Pulmonary artery endothelial cell (primary cell): ENCODE data around the gene SMCHD1. TPM values are rescaled to one million over a fixed set of nuclear protein-coding genes. Genes with fewer than 3 reads are reported as not detected.
A peak's percentile ranks its signal among the peaks of the same experiment; 100 is the strongest.
"Not testable (repeated sequence)": the region's sequence is repeated elsewhere in the genome, so short reads cannot be mapped to it uniquely, and the experiment has no call there.

Source experiments
- DNase-seq: peaks from one replicate; pipeline ENCODE4 v3.0.0-alpha.2; 2011; ENCODE audit warnings: low read depth, low spot score
- total RNA-seq: library from RNA; depleted of rRNA; stranded (reverse); fragments of >200 nt; gene quantifications from 2 replicates; pipeline ENCODE4 v1.2.3, GENCODE V29; 2014

The SMCHD1 gene
- total RNA-seq, 1 donor from 2014 or later, result 58.1 TPM

DNA sequence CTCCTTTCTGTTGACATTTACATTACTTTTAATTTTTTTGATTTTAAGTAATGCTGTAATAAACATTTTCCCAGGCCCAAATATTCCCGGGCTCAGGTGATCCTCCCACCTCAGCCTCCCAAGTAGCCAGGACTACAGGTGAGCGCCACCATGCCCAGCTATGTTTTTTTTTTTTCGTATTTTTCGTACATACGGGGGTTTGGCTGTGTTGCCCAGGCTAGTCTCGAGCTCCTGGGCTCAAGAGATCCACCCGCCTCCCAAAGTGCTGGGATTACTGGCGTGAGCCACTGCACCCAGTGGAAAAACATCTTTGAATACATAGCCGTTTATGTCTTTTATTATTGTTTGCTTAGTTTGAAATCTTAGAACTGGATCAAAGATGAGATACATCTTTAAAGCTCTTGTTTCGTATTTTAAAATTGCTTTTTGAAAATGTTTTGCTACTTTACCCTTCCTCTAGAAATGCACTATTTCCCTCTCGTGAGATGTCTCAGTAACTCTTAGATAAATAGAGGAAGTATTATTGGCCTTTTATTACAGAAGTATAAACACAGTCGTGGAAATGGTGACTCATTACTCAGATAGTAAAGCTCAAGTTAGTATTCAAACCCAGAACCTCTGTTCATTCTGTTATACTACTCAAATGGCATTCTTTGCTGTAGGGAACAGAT lies 2.4 kb downstream of the SMCHD1 start:
- peak; percentile 64 for DNase-seq

DNA sequence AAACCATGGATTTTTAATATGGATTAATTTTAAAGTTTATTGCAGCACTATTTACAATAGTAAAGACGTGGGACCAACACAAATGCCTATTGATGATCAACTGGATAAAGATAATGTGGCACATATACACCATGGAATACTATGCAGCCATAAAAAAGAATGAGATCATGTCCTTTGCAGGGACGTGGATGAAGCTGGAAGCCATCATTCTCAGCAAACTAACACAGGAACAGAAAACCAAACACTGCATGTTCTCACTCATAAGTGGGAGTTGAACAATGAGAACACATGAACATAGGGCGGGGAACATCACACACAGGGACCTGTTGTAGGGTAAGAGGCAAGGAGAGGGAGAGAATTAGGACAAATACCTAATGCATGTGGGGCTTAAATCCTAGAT lies 5.3 kb downstream of the SMCHD1 start:
- not testable (repeated sequence) for DNase-seq

DNA sequence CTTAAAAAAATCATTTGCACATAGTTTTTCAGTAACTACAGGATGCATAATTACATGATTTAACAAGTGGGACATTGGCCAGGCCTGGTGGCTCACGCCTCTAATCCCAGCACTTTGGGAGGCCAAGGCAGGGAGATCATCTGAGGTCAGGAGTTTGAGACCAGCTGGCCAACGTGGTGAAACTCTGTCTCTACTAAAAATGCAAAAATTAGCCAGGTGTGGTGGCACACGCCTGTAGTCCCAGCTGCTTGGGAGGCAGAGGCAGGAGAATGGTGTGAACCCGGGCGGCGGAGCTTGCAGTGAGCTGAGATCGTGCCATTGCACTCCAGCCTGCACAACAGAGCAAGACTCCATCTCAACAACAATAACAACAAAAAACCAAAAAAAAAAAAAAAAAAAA lies 6.8 kb downstream of the SMCHD1 start:
- not testable (repeated sequence) for DNase-seq

DNA sequence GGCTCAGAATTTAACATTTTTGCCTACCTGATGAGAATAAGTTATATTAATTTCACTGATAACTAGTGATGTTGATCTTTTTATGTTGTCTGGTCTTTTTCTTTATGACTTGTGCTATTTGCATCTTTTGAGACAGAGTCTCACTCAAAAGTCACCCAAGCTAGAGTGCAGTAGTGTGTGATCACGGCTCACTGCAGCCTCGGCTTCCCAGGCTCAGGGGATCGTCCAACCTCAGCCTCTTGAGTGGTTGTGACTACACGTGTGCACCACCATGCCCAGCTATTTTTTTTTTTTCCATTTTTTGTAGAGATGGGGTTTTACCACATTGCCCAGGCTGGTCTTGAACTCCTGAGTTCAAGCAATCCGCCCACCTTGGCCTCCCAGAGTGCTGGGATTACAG lies 7.5 kb downstream of the SMCHD1 start:
- no peak for DNase-seq

DNA sequence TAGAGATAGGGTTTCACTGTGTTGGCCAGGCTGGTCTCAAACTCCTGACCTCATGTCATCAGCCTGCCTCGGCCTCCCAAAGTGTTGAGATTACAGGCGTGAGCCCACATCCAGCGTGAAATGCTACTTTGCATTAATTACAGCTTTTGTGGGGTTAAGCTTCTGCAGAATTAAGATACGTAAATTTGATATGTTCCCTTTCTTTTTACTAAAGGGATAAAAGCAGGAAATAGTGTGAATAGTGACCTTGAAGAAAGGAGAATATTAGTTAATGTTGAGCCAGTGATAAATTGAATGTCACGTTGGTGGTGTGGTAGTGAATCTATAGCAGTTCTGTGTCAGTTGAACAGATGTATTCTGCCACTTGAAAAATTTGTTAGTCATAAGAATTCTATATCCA lies 16.9 kb downstream of the SMCHD1 start:
- DNase-seq, result no peak

DNA sequence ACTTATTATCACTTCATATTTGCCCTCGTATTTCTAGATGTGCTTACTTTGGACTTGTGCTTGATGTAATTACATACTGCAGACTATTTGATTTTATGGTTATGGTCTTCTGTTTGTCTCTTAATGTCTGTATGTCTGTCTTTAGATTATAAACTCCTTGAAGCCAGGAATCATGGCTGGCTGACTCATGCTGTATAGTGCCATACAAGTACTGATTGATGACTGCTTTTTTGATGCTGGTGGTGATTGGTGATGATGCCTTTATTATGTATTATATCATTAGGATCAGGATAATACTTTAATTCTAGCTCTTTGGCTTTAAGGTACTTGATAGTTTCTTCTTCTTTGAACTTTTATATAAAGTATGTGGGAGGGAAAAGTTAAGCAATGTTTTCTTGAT lies 17.3 kb downstream of the SMCHD1 start:
- DNase-seq, result no peak

DNA sequence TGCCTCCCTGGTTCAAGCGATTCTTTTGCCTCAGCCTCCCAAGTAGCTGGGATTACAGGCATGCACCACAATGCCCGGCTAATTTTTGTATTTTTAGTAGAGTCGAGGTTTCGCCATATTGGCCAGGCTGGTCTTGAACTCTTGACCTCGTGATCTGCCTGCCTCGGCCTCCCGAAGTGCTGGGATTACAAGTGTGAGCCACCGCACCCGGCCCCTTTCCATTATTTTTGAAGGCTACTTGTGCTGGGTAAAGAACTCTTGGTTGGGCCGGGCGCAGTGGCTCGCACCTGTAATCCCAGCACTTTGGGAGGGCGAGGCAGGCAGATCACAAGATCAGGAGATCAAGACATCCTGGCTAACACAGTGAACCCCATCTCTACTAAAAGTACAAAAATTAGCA lies 23.4 kb downstream of the SMCHD1 start:
- DNase-seq, result not testable (repeated sequence)

DNA sequence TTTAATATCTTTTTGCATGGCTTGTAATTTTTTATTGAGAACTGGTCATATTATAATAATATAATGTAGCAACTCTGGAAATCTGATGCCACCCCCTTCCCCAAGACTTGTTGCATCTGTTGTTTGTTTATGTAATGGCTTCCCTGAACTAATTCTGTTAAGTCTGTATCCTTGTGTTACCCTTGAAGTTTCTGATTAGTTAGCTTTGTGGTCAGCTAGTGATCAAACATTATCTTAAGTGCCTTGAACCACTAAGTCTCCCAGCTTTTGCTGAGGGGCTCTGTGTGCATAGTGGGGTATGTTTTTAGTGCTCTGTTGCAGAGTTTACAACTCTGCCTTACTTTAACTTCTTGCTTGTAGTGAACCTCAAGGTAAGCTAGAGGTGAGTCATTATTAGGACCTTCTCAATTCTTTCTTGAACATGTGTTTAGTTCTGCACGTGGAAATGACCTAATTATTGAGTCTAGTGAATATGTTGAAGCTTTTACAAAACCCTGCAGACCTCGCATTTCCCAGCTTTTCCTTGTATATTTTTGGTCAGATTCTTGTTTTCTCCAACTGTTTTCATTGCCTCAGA lies 24.8 kb downstream of the SMCHD1 start:
- no peak for DNase-seq

DNA sequence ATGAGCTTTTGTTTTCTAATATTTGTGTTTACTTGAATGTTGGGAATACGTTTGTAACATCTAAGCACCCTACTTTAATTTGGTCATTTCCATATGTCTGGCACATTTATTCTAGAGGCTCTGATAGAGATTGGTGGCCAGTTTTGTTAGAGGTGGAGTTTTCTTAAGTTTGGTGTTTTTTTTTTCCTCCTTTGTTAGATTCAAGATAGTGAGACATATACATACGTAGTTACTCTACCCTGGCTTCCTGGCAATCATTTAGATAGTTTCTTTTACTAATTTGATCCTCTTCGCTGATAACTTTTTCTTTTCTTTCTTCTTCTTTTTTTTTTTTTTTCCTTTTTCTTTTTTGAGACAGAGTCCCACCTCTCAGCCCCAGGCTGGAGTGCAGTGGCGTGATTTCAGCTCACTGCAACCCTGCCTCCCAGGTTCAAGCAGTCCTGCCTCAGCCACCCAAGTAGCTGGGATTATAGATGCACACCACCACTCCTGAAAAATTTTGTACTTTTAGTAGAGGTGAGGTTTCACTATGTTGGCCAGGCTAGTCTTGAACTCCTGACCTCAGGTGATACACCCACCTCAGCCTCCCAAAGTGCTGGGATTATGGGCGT lies 26.6 kb downstream of the SMCHD1 start:
- DNase-seq, result no peak

DNA sequence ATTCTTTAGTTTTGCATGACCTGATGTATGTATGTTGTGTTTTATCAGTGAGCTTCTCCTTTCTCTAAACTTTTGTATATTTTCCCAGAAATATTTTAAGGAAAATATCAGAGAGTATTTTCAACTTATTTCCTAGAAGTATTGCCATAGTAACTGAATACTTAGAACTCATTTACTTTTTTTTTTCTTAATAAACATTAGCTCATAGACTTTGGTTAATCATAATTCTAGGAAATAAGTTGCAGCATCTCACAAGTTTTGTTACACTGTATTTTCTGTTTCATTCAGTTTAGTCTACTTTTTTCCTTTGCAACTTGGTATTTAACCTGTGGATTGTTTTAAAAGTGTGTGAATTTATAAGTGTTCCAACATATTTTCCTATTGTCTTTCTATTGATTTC lies 27.5 kb downstream of the SMCHD1 start:
- DNase-seq, result no peak

DNA sequence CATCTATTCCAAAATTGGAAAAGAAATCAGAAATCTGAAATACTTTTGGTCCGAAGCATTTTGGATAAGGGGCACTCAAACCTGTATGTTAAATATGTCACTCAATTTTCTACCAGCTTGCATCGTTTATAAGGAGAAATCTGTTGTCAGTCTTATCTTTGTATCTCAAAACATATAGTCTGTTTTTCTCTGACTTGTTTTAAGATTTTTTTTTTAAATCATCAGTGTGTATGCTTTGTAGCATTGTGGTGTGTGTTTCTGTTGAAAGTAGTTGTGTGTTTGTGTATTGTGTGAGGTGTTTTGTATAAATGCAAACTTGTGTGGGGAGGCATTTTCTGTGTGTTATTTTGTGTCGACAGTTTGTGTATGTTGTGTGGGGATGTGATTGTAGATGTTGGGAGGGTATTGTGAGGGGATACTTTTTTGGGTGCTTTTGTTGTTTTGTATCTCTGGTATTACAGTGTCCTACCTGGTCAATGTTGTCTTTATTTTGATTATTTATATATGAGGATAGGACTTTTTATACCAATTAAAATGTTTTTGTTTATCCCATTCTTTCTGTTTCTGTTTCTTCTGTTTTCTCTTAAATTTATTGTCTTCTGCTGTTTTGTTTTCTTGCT lies 30.9 kb downstream of the SMCHD1 start:
- DNase-seq, result no peak

DNA sequence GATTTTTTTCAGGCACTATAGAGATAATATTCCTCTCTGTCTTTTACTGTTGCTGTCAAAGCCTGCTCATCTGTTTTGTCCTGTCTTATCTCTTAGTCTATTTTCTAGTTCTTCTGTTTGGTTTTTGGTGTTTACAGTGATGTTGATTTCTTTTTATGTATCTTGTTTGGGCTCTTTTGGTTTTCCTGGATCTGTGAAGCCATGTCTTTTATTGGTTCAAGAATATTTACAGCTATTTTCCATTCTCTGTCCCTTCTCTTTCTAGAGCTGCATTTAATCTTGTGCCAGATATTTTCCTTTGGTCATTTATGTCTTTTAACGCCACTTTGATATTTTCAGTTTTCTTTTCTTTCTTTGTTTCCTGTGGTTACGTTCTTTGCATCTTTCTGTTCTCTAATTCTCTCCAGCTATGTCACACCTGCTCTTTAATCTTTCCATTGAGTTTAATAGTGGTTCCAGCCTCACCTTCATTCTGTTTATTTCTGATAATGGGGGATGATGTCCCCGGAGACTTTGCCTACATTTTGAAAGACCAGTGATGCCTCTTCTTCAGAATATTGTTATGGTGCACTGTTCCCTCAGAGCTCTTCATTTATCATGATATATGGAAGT lies 32.0 kb downstream of the SMCHD1 start:
- DNase-seq, result no peak

DNA sequence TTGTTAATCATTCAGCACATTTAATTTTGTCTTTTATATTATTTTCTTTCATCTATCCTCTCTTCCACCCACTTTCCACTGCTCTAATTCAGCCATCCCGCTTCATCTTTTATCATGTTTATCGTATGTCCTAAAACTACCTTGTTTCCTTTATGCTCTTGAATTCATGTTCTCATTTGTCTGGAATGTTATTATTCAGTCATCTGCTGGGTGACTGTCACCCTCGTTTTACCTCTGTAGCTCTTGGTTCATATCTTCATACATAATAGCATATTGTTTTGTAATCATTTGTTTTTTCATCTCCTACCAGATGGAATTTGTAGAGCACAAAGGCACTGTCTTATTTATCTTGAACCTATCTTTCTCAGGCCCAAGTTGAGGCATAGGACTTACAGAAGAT lies 37.0 kb downstream of the SMCHD1 start:
- no peak for DNase-seq

DNA sequence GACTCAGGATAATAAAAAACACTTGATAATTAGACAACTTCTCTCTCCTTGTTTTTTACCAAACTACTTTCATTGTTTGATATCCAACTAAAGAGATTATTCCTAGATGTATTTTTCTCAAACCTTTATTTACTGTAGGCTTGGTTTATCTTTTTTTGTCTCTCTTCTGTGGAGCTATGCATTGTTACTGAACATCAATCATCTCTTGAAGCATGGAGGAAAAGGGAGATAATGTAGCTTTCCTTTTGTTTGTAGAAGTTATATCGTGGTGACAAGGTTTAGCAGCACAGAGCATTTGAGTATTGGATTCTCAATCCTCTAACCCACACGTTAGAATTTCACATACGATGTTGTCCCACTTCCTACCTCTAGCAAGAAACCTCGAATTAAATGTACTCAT lies 41.7 kb downstream of the SMCHD1 start:
- DNase-seq, result no peak

DNA sequence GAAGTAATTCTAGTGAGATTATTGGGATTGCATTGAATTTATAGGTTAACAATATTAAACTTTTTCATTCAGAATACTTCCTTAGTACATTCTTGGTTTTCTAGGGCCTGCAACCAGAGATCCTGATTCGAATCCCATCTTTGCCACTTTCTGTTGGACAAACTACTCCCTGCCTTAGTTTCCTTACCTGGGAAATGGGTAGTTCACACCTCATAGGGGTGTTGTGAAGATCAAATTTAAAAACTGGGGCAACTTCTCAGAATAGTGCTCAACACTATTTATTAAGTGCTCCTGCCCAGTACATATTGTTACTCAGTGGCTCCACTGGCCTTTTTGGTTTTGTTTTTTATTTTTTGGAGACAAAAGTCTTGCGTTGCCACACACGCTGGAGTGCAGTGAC lies 43.5 kb downstream of the SMCHD1 start:
- DNase-seq, result no peak

DNA sequence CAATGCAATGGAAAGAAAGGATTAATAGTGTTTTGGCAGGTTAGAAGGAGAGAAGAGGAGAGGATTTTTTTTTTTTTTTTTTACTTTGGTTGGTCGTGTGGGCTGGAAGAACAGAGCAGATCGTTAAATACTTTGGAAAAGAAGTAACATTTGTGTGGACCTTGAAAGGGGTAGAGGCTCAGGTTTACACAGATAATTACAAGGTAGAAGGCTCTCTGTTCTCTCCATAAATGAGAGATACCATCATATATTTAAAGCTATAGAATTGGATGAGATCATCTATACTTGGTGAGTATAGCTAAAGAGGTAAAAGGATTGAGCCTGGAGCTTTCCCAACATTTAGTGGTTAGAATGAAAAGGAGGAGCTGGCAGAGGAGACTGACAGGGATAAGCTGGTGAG lies 49.0 kb downstream of the SMCHD1 start:
- no peak for DNase-seq

DNA sequence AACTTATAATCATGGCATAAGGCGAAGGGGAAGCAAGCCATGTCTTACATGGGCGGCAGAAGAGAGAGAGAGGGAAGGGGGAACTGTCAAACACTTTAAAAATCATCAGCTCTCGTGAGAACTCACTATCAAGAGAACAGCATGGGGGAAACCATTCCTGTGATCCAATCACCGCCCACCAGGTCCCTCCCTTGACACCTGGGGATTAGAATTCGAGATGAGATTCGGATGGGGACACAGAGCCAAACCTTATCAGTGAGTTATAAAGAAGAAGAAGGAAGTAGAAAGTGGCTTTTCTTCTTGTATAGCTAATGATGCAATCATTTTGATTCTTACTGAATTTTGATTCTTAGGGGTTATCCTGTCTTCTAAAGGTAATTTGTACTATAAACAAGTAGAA lies 51.4 kb downstream of the SMCHD1 start:
- no peak for DNase-seq

DNA sequence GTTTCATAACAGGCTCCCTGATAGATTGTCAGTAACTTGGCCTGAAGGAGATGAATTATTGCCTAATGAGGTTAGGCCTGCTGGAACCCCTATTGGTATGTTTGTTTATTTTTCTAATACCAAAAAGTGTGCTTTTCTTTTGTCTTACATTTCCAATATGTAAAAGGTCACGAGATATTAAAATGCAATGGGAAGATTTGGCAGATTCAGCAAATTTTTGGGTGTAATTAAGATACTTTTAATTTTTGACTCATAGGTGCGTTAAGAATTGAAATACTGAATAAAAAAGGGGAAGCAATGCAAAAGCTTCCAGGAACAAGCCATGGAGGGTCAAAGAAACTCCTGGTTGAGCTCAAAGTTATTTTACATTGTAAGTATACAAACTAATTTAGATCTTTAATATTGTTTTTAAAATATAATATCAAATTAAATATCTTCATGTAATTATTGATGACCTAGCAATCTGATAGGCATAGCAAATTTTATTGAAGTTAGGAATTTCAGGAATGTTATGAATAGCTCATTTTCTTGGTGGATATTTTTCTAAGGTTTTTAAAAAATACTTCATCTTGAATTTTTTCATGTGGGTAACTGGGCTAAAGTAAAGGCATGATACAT lies 52.1 kb downstream of the SMCHD1 start:
- no peak for DNase-seq

DNA sequence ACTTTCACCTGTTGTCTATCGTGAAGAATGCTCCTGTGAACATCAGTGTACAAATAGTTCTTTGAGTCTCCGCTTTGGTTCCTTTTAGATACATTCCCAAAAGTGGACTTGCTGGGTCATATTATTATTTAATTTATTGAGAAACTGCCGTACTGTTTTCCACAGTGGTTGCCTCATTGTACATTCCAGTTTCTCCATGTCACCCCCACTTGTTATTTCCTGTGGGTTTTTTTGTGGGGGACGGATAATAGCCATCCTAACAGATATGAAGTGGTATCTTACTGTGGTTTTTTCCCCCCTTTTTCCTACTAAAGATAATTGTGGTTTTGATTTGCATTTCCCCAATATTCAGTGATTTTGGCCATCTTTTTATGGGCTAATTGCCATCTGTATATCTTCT lies 53.8 kb downstream of the SMCHD1 start:
- DNase-seq, result no peak

DNA sequence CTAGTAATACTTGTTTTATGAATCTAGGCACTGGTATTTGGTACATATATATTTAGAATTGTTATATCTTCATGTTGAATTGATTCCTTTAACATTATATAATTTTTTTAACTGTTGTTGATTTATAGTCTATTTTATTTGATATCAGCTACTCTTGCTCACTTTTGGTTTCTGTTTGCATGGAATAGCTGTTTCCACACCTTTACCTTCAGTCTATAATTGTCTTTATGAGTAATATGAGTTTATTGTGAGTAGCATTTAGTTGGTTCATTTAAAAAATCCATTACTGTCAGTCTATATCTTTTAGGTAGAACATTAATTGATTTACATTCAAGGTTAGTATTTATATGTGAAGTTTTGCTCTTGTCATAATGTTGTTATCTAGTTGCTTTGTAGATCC lies 58.6 kb downstream of the SMCHD1 start:
- no peak for DNase-seq

DNA sequence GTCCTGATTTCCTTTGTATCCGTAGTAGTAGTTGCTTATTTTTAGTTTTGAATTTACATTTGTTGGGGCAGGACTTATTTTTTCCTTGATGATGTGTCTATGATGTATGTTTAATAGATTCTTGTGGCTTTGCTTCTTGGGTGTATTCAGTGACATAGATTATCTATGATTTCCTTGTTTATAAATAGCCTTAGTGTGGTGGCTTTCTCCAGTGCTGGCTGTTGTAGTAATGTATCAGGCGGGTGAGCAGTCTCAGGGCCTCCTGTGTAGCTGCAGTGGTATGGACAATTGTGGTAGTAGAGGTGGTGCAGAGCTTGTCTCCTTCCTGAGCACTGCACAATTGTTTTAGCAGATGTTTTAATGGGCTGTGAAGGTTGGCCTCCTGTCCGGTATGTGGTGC lies 60.5 kb downstream of the SMCHD1 start:
- DNase-seq, result no peak
